H1 (cell line): Measurements from ENCODE around the gene TSC2. TPM values are rescaled to one million over a fixed set of nuclear protein-coding genes. Genes with fewer than 3 reads are reported as not detected.
"Not testable (repeated sequence)": the region's sequence is repeated elsewhere in the genome, so short reads cannot be mapped to it uniquely, and the experiment has no call there.

Experiments
- CTCF ChIA-PET: fragments of 300-600 bp; sonication (Branson Sonifier 250); formaldehyde crosslinking; loops from one replicate; lab custom pipeline; 2021; ENCODE audit not compliant: partially characterized antibody; lab: Charles Lee
- POLR2A ChIA-PET: fragments of 300-600 bp; sonication (Branson Sonifier 250); formaldehyde crosslinking; loops from one replicate; lab custom pipeline; 2021; ENCODE audit warnings: inconsistent platforms; ENCODE audit not compliant: partially characterized antibody; lab: Charles Lee
- DNase-seq, 2 experiments: peaks; one replicate each; pipeline versions ENCODE4 v3.0.0 to v3.0.0-alpha.2; 2010 to 2022; ENCODE audit warnings: low spot score in 2 of 2, low read depth in 1 of 2, mixed read lengths in 1 of 2
- FAIRE-seq: peaks from 2 replicates; lab custom pipeline; 2011; peaks lifted over from hg19 to GRCh38; lab: Jason Lieb, UNC
- H2AFZ ChIP-seq: 2 replicates; pipeline ENCODE4 v1.8.1; 2012; ENCODE audit warnings: low read length, inconsistent platforms
- H2AK5ac ChIP-seq: 2 replicates; pipeline ENCODE4 v1.6.1; 2013; ENCODE audit warnings: low read depth, low read length
- H2BK120ac ChIP-seq: replicated peaks from 2 replicates; pipeline ENCODE3; 2013; ENCODE audit warnings: low read depth, low read length, inconsistent platforms
- H2BK12ac ChIP-seq: 2 replicates; pipeline ENCODE4 v1.6.1; 2013; ENCODE audit warnings: low read depth, low read length
- H2BK15ac ChIP-seq: 2 replicates; pipeline ENCODE4 v1.6.1; 2013; ENCODE audit warnings: low read length
- H2BK20ac ChIP-seq: 2 replicates; pipeline ENCODE4 v1.6.1; 2013; ENCODE audit warnings: low read length
- H2BK5ac ChIP-seq: 2 replicates; pipeline ENCODE4 v1.6.1; 2013; ENCODE audit warnings: low read depth, low read length
- H3K14ac ChIP-seq: 2 replicates; pipeline ENCODE4 v1.6.1; 2013; ENCODE audit warnings: inconsistent platforms; ENCODE audit not compliant: insufficient read length
- H3K18ac ChIP-seq: 2 replicates; pipeline ENCODE4 v1.6.1; 2013; ENCODE audit warnings: low read length; ENCODE audit errors: extremely low read depth
- H3K23ac ChIP-seq: 2 replicates; pipeline ENCODE4 v1.6.1; 2013; ENCODE audit warnings: inconsistent platforms; ENCODE audit not compliant: insufficient read length
- H3K23me2 ChIP-seq: 2 replicates; pipeline ENCODE4 v1.6.1; 2013; ENCODE audit warnings: low read depth, low read length
- H3K27ac ChIP-seq: 2 replicates; pipeline ENCODE4 v1.6.1; 2011; ENCODE audit warnings: low read depth, low read length, inconsistent platforms
- H3K27me3 ChIP-seq, 4 experiments: replicated peaks in 1 of 4; 1 replicate in 1 of 4; 2 replicates in 3 of 4; pipeline versions ENCODE4 v1.6.1 to v1.8.1; 2011 to 2013; ENCODE audit warnings: low read length in 3 of 4, mild to moderate bottlenecking in 3 of 4, inconsistent platforms in 2 of 4, mixed read lengths in 2 of 4, moderate library complexity in 1 of 4; ENCODE audit not compliant: control insufficient read depth in 3 of 4, insufficient read depth in 3 of 4; ENCODE audit errors: extremely low read depth in 1 of 4
- H3K36me3 ChIP-seq, 4 experiments: 2 replicates each; pipeline versions ENCODE4 v1.6.1 to v1.8.1; 2011 to 2013; ENCODE audit warnings: mild to moderate bottlenecking in 4 of 4, low read length in 3 of 4, moderate library complexity in 2 of 4, control low read depth in 1 of 4, inconsistent platforms in 1 of 4; ENCODE audit not compliant: insufficient read depth in 4 of 4, control insufficient read depth in 2 of 4
- H3K4ac ChIP-seq: replicated peaks from 2 replicates; pipeline ENCODE3; 2013; ENCODE audit warnings: low read length, low read depth, mixed read lengths, inconsistent platforms; ENCODE audit not compliant: insufficient read length
- H3K4me1 ChIP-seq, 4 experiments: replicated peaks in 1 of 4; 1 replicate in 1 of 4; 2 replicates in 3 of 4; pipeline versions ENCODE4 v1.6.1 to v1.8.1; 2011 to 2013; ENCODE audit warnings: low read length in 3 of 4, inconsistent platforms in 2 of 4, mixed read lengths in 1 of 4; ENCODE audit not compliant: insufficient read depth in 4 of 4, control insufficient read depth in 3 of 4
- H3K4me2 ChIP-seq, 2 experiments: 2 replicates each; pipeline versions ENCODE4 v1.6.1 to v1.8.1; 2011 to 2013; ENCODE audit warnings: low read depth in 2 of 2, low read length in 2 of 2, control low read depth in 1 of 2, inconsistent platforms in 1 of 2, mild to moderate bottlenecking in 1 of 2; ENCODE audit not compliant: insufficient read depth in 1 of 2
- H3K4me3 ChIP-seq, 4 experiments: fragments of 200-600, 300-600 bp in 1 of 4; sonication (generic), shearing (Covaris generic), sonication (Bioruptor Twin) in 1 of 4; 2 replicates each; pipeline versions ENCODE4 v1.5.1 to v1.8.1; 2011 to 2016; ENCODE audit warnings: low read length in 4 of 4, low read depth in 3 of 4, control low read depth in 2 of 4, inconsistent platforms in 2 of 4, mild to moderate bottlenecking in 2 of 4, mixed read lengths in 1 of 4, moderate library complexity in 1 of 4; ENCODE audit not compliant: insufficient read depth in 2 of 4; ENCODE audit errors: extremely low read depth in 1 of 4
- H3K56ac ChIP-seq: replicated peaks from 2 replicates; pipeline ENCODE3; 2013; ENCODE audit warnings: low read depth, mild to moderate bottlenecking, mixed read lengths, low read length, inconsistent platforms; ENCODE audit not compliant: insufficient read length
- H3K79me1 ChIP-seq: 2 replicates; pipeline ENCODE4 v1.6.1; 2013; ENCODE audit warnings: low read depth, low read length, control low read depth
- H3K79me2 ChIP-seq, 2 experiments: 2 replicates each; pipeline versions ENCODE4 v1.6.1 to v1.8.1; 2012 to 2013; ENCODE audit warnings: low read length in 2 of 2, mild to moderate bottlenecking in 2 of 2, inconsistent platforms in 1 of 2; ENCODE audit not compliant: insufficient read depth in 2 of 2, control insufficient read depth in 1 of 2
- H3K9ac ChIP-seq, 4 experiments: replicated peaks in 1 of 4; 1 replicate in 1 of 4; 2 replicates in 3 of 4; pipeline versions ENCODE4 v1.6.1 to v1.8.1; 2011 to 2013; ENCODE audit warnings: low read depth in 3 of 4, low read length in 3 of 4, control low read depth in 2 of 4, mild to moderate bottlenecking in 2 of 4, moderate library complexity in 2 of 4, inconsistent platforms in 1 of 4; ENCODE audit errors: extremely low read depth in 1 of 4
- H3K9me3 ChIP-seq, 2 experiments: 2 replicates each; pipeline versions ENCODE4 v1.6.1 to v1.8.1; 2012 to 2013; ENCODE audit warnings: mild to moderate bottlenecking in 2 of 2, moderate library complexity in 2 of 2, control low read depth in 1 of 2, inconsistent platforms in 1 of 2, low read depth in 1 of 2, low read length in 1 of 2, mixed read lengths in 1 of 2; ENCODE audit not compliant: insufficient read depth in 2 of 2
- H4K20me1 ChIP-seq, 2 experiments: replicated peaks in 1 of 2; 2 replicates each; pipeline versions ENCODE3 to v1.8.1; 2011 to 2013; ENCODE audit warnings: inconsistent platforms in 2 of 2, low read length in 2 of 2, mild to moderate bottlenecking in 1 of 2; ENCODE audit not compliant: insufficient read depth in 2 of 2, control insufficient read depth in 1 of 2
- H4K5ac ChIP-seq: 2 replicates; pipeline ENCODE4 v1.6.1; 2013; ENCODE audit warnings: low read length, low read depth, mixed read lengths, inconsistent platforms; ENCODE audit not compliant: insufficient read length
- H4K8ac ChIP-seq: 2 replicates; pipeline ENCODE4 v1.8.0; 2013; ENCODE audit warnings: mild to moderate bottlenecking, moderate library complexity, low read length, inconsistent platforms; ENCODE audit not compliant: insufficient read depth; ENCODE audit errors: extremely low read depth
- H4K91ac ChIP-seq: replicated peaks from 2 replicates; pipeline ENCODE3; 2013; ENCODE audit warnings: low read length, mixed read lengths, inconsistent platforms; ENCODE audit not compliant: insufficient read length
- WGBS, 2 experiments: shearing (Covaris generic) in 1 of 2; methylation state at CpG; one replicate each; pipeline versions ENCODE4 v1.1.6 to v1.1.7; 2013 to 2015; ENCODE audit warnings: low lambda C conversion rate in 2 of 2, mixed read lengths in 2 of 2, inconsistent platforms in 1 of 2, low coverage in 1 of 2, missing lambda C conversion rate in 1 of 2; ENCODE audit not compliant: insufficient replicate concordance in 2 of 2, insufficient coverage in 1 of 2, insufficient read length in 1 of 2; ENCODE audit errors: extremely low coverage in 1 of 2, missing lambda C conversion rate in 1 of 2; 5-methylcytosine and 5-hydroxymethylcytosine counted together
- polyA plus RNA-seq, 7 experiments: library from polyadenylated mRNA; depleted of rRNA in 3 of 7; stranded (reverse) in 5 of 7; unstranded in 2 of 7; fragments of >200 nt in 5 of 7; fragments of 200-250 nt in 2 of 7; gene quantifications; 1 replicate in 5 of 7; 2 replicates in 1 of 7; 4 replicates in 1 of 7; pipeline versions ENCODE4 v1.2.1 to v1.2.3, GENCODE V29; 2011 to 2013; ENCODE audit warnings: missing spikeins in 2 of 7, mixed read lengths in 2 of 7
- total RNA-seq: library from RNA; stranded (reverse); fragmentation: NEBNext Ultra II Directional; extraction: Animal tissue kit (Norgen Biotek cat#: 25700); gene quantifications from 2 replicates; pipeline ENCODE4 v1.2.1, GENCODE V29; 2021

TSC2 gene
- total and polyA plus RNA-seq, 2 of the 8 experiments (the other 6 are each of a cell fraction or from before 2014, with no cell fraction given): 65.9 to 96.6 TPM

DNA sequence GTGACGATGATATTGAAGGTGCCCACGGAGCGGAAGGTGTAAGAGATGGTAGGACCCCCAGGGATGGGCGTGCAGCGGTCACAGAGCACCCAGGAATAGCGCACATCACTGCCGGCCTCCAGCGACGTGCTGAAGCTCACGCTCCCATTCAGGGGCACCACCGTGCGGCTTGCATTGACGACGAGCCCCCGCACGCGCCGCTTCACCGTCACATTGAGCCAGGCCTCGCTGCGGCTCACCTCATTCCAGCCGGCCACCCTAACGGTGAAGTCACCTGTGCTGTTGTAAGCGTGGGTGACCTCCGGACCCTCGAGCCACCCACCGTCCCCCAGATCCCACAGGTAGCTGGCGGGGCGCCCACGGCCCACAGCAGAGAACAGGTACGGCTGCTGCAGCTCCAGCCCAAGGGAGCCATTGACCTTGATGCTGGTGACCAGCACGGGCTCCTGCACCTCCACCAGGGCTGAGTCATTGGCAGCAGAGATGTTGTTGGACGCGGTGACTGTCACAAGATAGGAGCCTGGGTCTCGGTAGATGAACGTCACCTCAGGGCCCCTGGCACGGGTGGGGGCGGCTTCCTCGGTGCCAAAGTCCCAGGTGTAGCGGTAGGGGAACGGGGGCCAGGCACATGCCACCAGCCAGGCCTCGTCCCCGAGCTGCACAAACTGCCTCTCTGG, 62.7 kb downstream of the TSC2 start:
- H3K18ac ChIP-seq, H2AK5ac ChIP-seq, H3K79me2 ChIP-seq, H4K20me1 ChIP-seq, H2BK15ac ChIP-seq, H4K91ac ChIP-seq, H3K4me2 ChIP-seq, H2BK5ac ChIP-seq, POLR2A ChIA-PET, H3K23ac ChIP-seq, DNase-seq, H3K27me3 ChIP-seq, H3K23me2 ChIP-seq, H3K9me3 ChIP-seq, H3K14ac ChIP-seq, H3K79me1 ChIP-seq, H3K9ac ChIP-seq, H3K4ac ChIP-seq, H3K56ac ChIP-seq, H4K5ac ChIP-seq, H2BK12ac ChIP-seq, H2AFZ ChIP-seq, FAIRE-seq, H2BK120ac ChIP-seq, H3K27ac ChIP-seq, H3K4me3 ChIP-seq, H3K4me1 ChIP-seq, H2BK20ac ChIP-seq, H4K8ac ChIP-seq, CTCF ChIA-PET: not testable (repeated sequence)
- 94% methylated on average over 35 of the region's 43 CpGs; no CpG with 5 or more reads in 1 of the 2 experiments for WGBS, 2 experiments
- peaks cover 0 to 40% (median 0%) of the 10 kb centered on the region in 4 experiments; a peak in 2 of 8 replicates for H3K36me3 ChIP-seq

DNA sequence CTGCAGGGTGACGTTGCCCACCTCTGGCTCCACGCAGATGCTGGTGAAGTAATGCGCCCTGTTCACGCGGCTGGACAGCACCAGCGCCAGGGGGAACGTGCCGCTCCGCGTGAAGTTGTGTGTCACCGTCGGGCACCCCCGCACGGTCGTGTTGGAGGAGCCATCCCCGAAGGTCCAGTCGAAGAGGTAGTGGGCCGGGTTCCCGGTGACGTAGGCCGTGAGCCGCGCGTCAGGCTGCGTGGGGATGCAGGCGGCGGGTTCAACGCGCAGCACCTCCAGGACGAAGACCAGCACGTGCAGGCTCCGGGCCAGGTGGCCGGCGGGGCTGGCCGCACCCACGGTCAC, 63.2 kb downstream of the TSC2 start:
- H4K5ac ChIP-seq, H3K14ac ChIP-seq, H3K27ac ChIP-seq, H3K4ac ChIP-seq, H4K8ac ChIP-seq, H3K23ac ChIP-seq, H3K18ac ChIP-seq, CTCF ChIA-PET, H3K79me2 ChIP-seq, FAIRE-seq, H2AFZ ChIP-seq, H2BK20ac ChIP-seq, H2AK5ac ChIP-seq, H3K56ac ChIP-seq, H3K79me1 ChIP-seq, H3K4me2 ChIP-seq, H3K27me3 ChIP-seq, H3K9me3 ChIP-seq, H3K4me3 ChIP-seq, H3K9ac ChIP-seq, H2BK5ac ChIP-seq, DNase-seq, H3K23me2 ChIP-seq, H4K20me1 ChIP-seq, H3K4me1 ChIP-seq, POLR2A ChIA-PET, H4K91ac ChIP-seq, H2BK12ac ChIP-seq, H2BK15ac ChIP-seq, H2BK120ac ChIP-seq: not testable (repeated sequence)
- peaks cover 0 to 40% (median 0%) of the 10 kb centered on the region in 4 experiments; a peak in 2 of 8 replicates for H3K36me3 ChIP-seq
- 89% methylated on average over 13 of the region's 36 CpGs; no CpG with 5 or more reads in 1 of the 2 experiments for whole genome bisulfite sequencing, 2 experiments
